HFFc6 (cell line): ENCODE results near the gene CD38. TPM values are rescaled to one million over a fixed set of nuclear protein-coding genes. Genes with fewer than 3 reads are reported as not detected.

ENCODE experiments used
- DNase-seq: peaks from one replicate; pipeline ENCODE4 v3.0.0-alpha.2; 2018
- H3K27ac Mint-ChIP-seq: 2 replicates; pipeline ENCODE4 v1.8.0; 2020; ENCODE audit warnings: mild to moderate bottlenecking, mixed read lengths
- H3K27me3 Mint-ChIP-seq: 2 replicates; pipeline ENCODE4 v1.8.0; 2021; ENCODE audit warnings: mild to moderate bottlenecking, moderate library complexity, mixed read lengths; ENCODE audit not compliant: insufficient read depth
- H3K36me3 Mint-ChIP-seq: 2 replicates; pipeline ENCODE4 v1.8.0; 2021; ENCODE audit warnings: low read depth, mixed read lengths
- H3K4me1 Mint-ChIP-seq: 2 replicates; pipeline ENCODE4 v1.8.0; 2020; ENCODE audit warnings: low read depth, mixed read lengths
- H3K4me3 Mint-ChIP-seq: 2 replicates; pipeline ENCODE4 v1.8.0; 2020; ENCODE audit warnings: mild to moderate bottlenecking, moderate library complexity, mixed read lengths
- H3K9me3 Mint-ChIP-seq: 2 replicates; pipeline ENCODE4 v1.8.0; 2020; ENCODE audit warnings: mild to moderate bottlenecking, mixed read lengths
- CTCF ChIP-seq: fragments of 200-600 bp; sonication (generic); IDR thresholded peaks from 2 replicates; pipeline ENCODE4 v1.5.0; 2021; ENCODE audit warnings: antibody characterized with exemption, mild to moderate bottlenecking
- total RNA-seq, 6 experiments: library from RNA; stranded (reverse); fragmentation: NEBNext Ultra II Directional; extraction: Animal tissue kit (Norgen Biotek cat#: 25700); gene quantifications; 2 replicates in 1 of 6; 3 replicates in 5 of 6; pipeline ENCODE4 v1.2.3, GENCODE V29; 2021

The CD38 gene
- total RNA-seq, 6 experiments from 2014 or later: 0.07 to 0.15 (median 0.07) TPM; not detected in 3

DNA sequence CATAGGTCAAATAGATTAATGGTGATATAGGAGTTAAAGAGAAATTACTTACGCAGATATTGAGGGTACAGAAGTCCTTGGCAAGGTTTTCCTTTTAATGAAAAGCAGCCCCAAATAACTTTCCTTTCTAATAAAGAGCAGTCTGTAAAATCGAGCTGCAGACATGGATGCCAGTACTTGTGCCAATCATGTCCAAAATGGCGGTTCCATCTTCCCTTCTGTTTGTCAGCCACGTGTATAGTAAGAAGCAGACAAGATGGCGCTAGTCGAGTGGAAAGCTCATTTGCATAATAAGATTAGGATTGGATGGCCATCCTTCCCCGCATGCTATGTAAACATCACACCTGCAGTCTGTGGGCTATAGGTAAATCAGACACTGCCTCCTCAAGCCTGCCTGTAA lies 92.0 kb downstream of the CD38 start:
- H3K36me3 Mint-ChIP-seq: no peaks in the 10 kb centered on the region

DNA sequence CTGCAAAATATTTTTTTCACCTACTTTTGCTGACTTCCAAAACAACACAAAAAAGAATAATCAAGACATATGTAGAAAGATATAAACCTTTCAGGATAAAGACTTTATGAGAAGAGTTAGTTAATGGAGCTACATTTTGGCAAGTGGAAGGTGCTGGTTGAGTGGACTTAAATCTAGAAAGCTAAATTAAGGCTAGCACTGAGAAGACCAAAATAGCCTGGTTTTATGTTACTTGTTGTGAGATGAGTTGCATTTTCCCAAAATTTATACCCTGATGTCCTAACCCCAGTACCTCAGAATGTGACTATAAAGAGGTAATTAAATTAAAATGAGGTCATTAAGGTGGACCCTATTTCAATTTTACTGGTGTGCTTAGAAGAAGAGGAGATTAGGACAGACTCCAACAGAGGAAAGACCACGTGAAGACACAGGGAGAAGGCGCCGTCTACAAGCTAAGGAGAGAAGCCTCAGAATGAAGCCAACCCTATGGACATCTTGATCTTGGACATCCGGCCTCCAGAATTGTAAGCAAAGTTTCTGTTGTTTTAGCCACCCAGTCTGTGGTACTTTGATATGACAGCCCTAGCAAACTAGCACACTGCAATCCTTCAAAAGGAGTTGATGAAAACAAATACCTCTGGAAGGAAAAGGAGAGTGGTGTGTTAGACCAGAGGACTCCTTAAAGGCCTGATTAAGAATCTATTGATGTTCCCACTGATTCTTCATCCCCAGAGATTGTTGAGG lies 93.0 kb downstream of the CD38 start:
- Mint-ChIP-seq H3K9me3 (no peaks in the 10 kb centered on the region), H3K27ac (no peak overlapping the region), H3K36me3 (no peaks in the 10 kb centered on the region), H3K4me3 (no peak overlapping the region), H3K4me1 (0 out of 2 replicates have a peak, but pooled peaks cover 4% of the 10 kb centered on the region), H3K27me3 (peaks cover 23% of the 10 kb centered on the region)
- TF ChIP-seq CTCF: no peak
- no peak for DNase-seq

More for the DNA sequence above, 92.0 kb downstream of the CD38 start:
- DNase-seq: no peak
- H3K4me1 Mint-ChIP-seq: 0 out of 2 replicates have a peak, but pooled peaks cover 4% of the 10 kb centered on the region
- H3K4me3 Mint-ChIP-seq: no peak overlapping the region
- no peak for TF ChIP-seq CTCF
- no peaks in the 10 kb centered on the region for H3K9me3 Mint-ChIP-seq
- H3K27ac Mint-ChIP-seq: no peak overlapping the region
- peaks cover 20% of the 10 kb centered on the region for H3K27me3 Mint-ChIP-seq

DNA sequence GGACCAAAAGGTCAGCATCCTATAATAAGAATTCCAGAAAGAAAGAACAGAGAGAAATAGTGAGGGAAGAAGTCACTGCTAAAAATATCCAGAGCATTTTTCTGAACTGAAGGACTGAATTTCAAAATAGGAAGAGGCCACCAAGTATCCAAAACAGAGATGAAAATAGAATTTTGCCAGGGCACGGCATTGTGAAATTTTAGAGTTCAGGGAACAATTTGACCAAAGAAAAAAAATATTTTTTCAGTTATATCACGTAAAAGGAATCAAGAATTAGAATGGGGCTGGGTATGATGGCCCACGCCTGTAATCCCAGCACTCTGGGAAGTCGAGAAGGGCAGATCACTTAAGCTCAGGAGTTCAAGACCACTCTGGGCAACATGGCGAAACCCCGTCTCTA lies 95.0 kb downstream of the CD38 start:
- TF ChIP-seq CTCF: no peak
- H3K27me3 Mint-ChIP-seq: peaks cover 40% of the 10 kb centered on the region
- peaks cover 3% of the 10 kb centered on the region; the same call in 1 of the 2 replicates for H3K36me3 Mint-ChIP-seq
- 0 out of 2 replicates have a peak, but pooled peaks cover 2% of the 10 kb centered on the region for H3K4me1 Mint-ChIP-seq
- H3K27ac Mint-ChIP-seq: no peak overlapping the region
- DNase-seq: no peak
- no peak overlapping the region for H3K4me3 Mint-ChIP-seq
- peaks cover 3% of the 10 kb centered on the region for H3K9me3 Mint-ChIP-seq

GRCh38 chr4:15874671-15875070 lies 96.5 kb downstream of the CD38 start:
- Mint-ChIP-seq H3K4me1 (no peaks in the 10 kb centered on the region), H3K4me3 (no peak overlapping the region), H3K27ac (no peak overlapping the region), H3K36me3 (peaks cover 4% of the 10 kb centered on the region; the same call in 1 of the 2 replicates), H3K9me3 (peaks cover 5% of the 10 kb centered on the region), H3K27me3 (peaks cover 37% of the 10 kb centered on the region)
- no peak for TF ChIP-seq CTCF
- no peak for DNase-seq

DNA sequence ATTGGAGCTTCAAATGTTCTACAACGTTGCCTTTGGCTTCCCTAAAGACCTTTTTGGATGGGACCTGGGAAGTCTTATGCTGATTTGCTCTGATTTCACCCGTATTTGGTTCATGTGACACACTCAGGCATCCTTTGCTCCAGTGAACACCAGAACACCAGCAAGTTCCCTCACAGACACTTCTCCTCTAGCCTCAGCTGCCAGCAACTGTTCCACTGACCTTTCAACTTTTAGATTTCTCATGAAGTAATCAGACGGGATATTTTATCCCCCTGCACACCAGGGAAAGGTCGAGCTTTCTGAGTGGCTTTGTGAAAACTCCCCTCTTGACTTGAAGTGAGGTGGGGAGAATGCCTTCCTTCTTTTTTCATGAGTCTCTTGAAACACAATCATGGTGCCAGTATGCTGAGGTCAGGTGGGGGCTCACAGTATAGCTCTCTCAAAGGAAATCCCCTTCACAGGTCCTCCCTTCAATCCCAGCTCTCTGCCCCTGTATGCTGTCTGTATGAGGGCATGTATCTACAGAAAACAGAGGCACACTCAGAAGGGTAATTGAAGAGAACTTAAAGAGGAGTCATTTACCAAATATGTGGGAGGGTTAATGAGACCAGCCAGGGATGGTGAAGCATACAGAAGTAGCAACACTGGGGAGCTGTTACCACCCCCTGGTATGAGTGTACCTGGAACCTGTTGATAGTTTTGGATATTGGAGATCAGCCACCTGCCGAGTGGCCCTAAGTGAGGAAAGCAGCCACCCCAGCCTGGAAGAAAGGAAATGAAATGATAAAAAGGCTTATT lies 97.7 kb downstream of the CD38 start:
- Mint-ChIP-seq H3K4me3 (no peak overlapping the region), H3K27me3 (peaks cover 37% of the 10 kb centered on the region), H3K9me3 (peaks cover 5% of the 10 kb centered on the region), H3K36me3 (peaks cover 4% of the 10 kb centered on the region; the same call in 1 of the 2 replicates), H3K4me1 (no peaks in the 10 kb centered on the region), H3K27ac (no peak overlapping the region)
- TF ChIP-seq CTCF: no peak
- DNase-seq: no peak
